GM18951 (cell line): ENCODE results near the gene OSBP.

Experiments
- POLR2A ChIP-seq: IDR thresholded peaks from 4 replicates; pipeline ENCODE4 v1.6.1; 2011; ENCODE audit warnings: mild to moderate bottlenecking; ENCODE audit not compliant: insufficient read length, insufficient read depth; ENCODE audit errors: extremely low read depth
- in situ Hi-C: fragments of 300-500 bp; cut with MboI; formaldehyde crosslinking; loops from one replicate; pipeline ENCODE4 v1.12.0; 2022; ENCODE audit warnings: low sequenced_read_pairs, mixed read lengths, inconsistent platforms; ENCODE audit not compliant: unreplicated experiment

Gene OSBP

GRCh38 chr11:59532620-59533019, 83.0 kb downstream of the OSBP start:
- in situ Hi-C loops, result no loop called here
- no peak for TF ChIP-seq POLR2A

- in situ Hi-C loops, result no loop called here
- TF ChIP-seq POLR2A, result no peak
Observed at GRCh38 chr11:59528711-59529110, 86.9 kb downstream of the OSBP start.
